ENCODE data around the gene COL19A1.

COL19A1 gene

DNA sequence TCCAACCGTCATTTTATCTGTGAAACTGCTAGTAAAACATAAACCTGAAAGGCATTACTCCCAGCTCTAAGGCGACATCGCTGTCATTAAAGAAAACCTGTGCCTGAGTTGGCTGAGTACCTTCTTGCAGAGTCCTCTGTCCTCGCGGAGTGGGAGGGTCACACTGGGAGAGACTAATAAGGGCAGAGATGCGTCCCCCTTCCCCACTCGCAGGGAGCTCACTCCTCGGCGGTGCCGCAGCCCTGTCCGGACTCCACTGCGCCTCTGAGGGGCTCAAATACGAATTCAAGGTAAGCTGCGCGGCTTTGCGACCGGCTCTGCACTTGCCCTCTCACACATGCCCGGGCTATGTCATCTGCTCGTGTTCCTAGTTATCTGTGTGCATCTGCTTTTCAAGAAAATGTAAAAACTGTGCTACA, at the start of gene COL19A1:
COL19A1 (plus strand) TSS at position 206 of the 419 bp plus-strand sequence. CDS start 13,012 bp downstream, outside the sequence.
- peak within 1 kb of the TSS; percentile 35 for H3K4me3 ChIP-seq (ENCODE audit: control insufficient read depth, low read depth, low read length)
- no peak for TF ChIP-seq CTCF (conservative IDR thresholded peaks at IDR 0.05; ENCODE audit: control insufficient read depth, insufficient read depth, low read depth, low read length)
- no peak for DNase-seq (ENCODE audit: low read depth)

DNA sequence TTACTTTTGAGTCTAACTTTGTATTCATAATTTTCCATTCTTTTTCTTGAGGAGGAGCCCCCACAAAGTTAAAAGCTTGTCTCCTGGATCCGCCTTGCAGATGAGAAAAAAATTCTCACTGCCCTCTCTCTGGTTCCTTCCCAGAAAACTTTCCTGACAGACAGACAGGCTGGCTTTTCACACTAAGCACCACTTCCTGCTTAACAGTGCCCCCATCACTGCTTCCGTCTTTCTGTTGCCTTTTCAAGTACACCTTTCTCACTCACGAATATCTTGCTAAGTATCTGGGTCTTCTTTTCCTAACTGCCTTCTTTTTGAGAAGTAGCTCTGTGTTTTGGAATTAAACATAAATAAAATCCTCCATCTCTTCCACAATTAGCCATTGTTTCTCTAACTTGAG, 49.8 kb upstream of the COL19A1 start:
- TF ChIP-seq CTCF (conservative IDR thresholded peaks at IDR 0.05; ENCODE audit: control insufficient read depth, insufficient read depth, low read depth, low read length): no peak
- no peak for DNase-seq (ENCODE audit: low read depth)

GRCh38 chr6:69817358-69817757, 49.0 kb upstream of the COL19A1 start:
- no peak overlapping the region for H3K4me3 ChIP-seq (ENCODE audit: control insufficient read depth, low read depth, low read length)
- no peak for TF ChIP-seq CTCF (conservative IDR thresholded peaks at IDR 0.05; ENCODE audit: control insufficient read depth, insufficient read depth, low read depth, low read length)
- DNase-seq (ENCODE audit: low read depth): no peak

More for the DNA sequence above, 49.8 kb upstream of the COL19A1 start:
- H3K4me3 ChIP-seq (ENCODE audit: control insufficient read depth, low read depth, low read length): no peak overlapping the region

DNA sequence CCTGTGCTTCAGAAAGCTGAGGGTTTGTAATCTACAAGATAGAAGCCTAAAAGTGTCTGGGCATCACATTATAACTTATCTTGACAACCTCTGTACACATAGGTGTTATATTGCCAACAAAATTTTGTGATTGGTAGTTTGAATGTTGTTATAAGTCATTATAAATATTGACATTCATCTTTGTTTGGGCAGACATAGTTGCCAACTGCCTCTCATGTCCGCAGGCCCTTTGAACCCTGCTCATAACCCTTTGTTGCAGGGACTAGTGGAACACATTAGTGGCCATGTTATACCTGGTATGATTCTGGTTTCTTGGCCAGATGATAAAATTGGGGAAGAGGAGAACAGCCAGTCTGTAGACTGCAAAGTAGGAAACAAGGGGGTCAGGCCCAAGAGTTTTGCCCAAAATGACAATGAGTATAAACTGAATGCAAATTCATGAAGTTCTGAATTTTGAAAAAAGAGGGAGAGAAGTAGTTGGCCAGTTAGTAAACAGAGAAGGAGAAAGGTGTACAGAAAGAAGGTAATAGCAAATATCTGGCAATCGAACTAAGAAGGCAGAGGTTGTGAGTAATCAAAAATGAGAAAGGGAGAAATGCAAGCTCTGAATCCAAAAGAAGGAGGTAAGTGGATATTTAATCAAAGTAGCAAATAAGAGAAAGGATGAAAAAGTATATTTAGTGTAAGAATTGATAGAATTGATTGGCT, 48.0 kb upstream of the COL19A1 start:
- DNase-seq (ENCODE audit: low read depth): no peak
- no peak for TF ChIP-seq CTCF (conservative IDR thresholded peaks at IDR 0.05; ENCODE audit: control insufficient read depth, insufficient read depth, low read depth, low read length)

GRCh38 chr6:69819138-69819537, 47.2 kb upstream of the COL19A1 start:
- TF ChIP-seq CTCF (conservative IDR thresholded peaks at IDR 0.05; ENCODE audit: control insufficient read depth, insufficient read depth, low read depth, low read length): no peak
- DNase-seq (ENCODE audit: low read depth): no peak
- no peak overlapping the region for H3K4me3 ChIP-seq (ENCODE audit: control insufficient read depth, low read depth, low read length)

More for the DNA sequence above, 48.0 kb upstream of the COL19A1 start:
- H3K4me3 ChIP-seq (ENCODE audit: control insufficient read depth, low read depth, low read length): no peak overlapping the region

- no peak for TF ChIP-seq CTCF (conservative IDR thresholded peaks at IDR 0.05; ENCODE audit: control insufficient read depth, insufficient read depth, low read depth, low read length)
- no peak for DNase-seq (ENCODE audit: low read depth)
- H3K4me3 ChIP-seq (ENCODE audit: control insufficient read depth, low read depth, low read length): no peak overlapping the region
Observed at GRCh38 chr6:69820018-69820417, 46.3 kb upstream of the COL19A1 start.
